OCI-LY7 (cell line): ENCODE data around the gene KCNQ4. TPM values are rescaled to one million over a fixed set of nuclear protein-coding genes. Genes with fewer than 3 reads are reported as not detected.
A peak's percentile ranks its signal among the peaks of the same experiment; 100 is the strongest.

Experiments used
- BruUV-seq: library from RNA; stranded (reverse); fragments of 400-500 nt; replicated peaks from 2 replicates; lab custom pipeline; 2021; lab: Mats Ljungman, UMichigan
- CTCF ChIA-PET: fragments of 300-600 bp; sonication (Branson Sonifier 250); formaldehyde crosslinking; loops from one replicate; lab custom pipeline; 2022; ENCODE audit warnings: antibody characterized with exemption; ENCODE audit not compliant: unreplicated experiment; lab: Charles Lee
- POLR2A ChIA-PET: fragments of 300-600 bp; sonication (Branson Sonifier 250); formaldehyde crosslinking; loops from one replicate; lab custom pipeline; 2022; ENCODE audit warnings: antibody characterized with exemption; lab: Charles Lee
- DNase-seq: peaks from one replicate; pipeline ENCODE4 v3.0.0-alpha.2; 2015; ENCODE audit warnings: low spot score
- H2AFZ ChIP-seq: fragments of 200-600 bp; sonication (generic), shearing (Covaris generic); 2 replicates; pipeline ENCODE4 v1.6.1; 2014; ENCODE audit warnings: mild to moderate bottlenecking, antibody characterized with exemption, low read length, moderate library complexity
- H3K27ac ChIP-seq: fragments of 200-600 bp; sonication (generic); 2 replicates; pipeline ENCODE4 v1.5.1; 2014; ENCODE audit warnings: mixed run types, low read depth, mild to moderate bottlenecking, moderate library complexity, low read length, inconsistent platforms; ENCODE audit not compliant: poor library complexity, severe bottlenecking
- H3K36me3 ChIP-seq: fragments of 200-600 bp; sonication (generic); 2 replicates; pipeline ENCODE4 v1.6.1; 2014; ENCODE audit warnings: mild to moderate bottlenecking, antibody characterized with exemption, low read length, moderate library complexity, mixed read lengths; ENCODE audit not compliant: insufficient read depth
- H3K4me1 ChIP-seq: fragments of 200-600 bp; sonication (generic); 2 replicates; pipeline ENCODE4 v1.5.1; 2014; ENCODE audit warnings: mild to moderate bottlenecking, low read length; ENCODE audit not compliant: insufficient read depth, poor library complexity, severe bottlenecking
- H3K4me2 ChIP-seq: fragments of 200-600 bp; sonication (generic); 2 replicates; pipeline ENCODE4 v1.6.1; 2014; ENCODE audit warnings: mild to moderate bottlenecking, low read length
- H3K4me3 ChIP-seq: fragments of 200-600 bp; sonication (generic); 2 replicates; pipeline ENCODE4 v1.5.1; 2014; ENCODE audit warnings: mild to moderate bottlenecking, low read depth, low read length; ENCODE audit not compliant: poor library complexity, severe bottlenecking
- H3K79me2 ChIP-seq: fragments of 200-600 bp; sonication (generic); 2 replicates; pipeline ENCODE4 v1.6.1; 2016; ENCODE audit warnings: low read depth, mild to moderate bottlenecking, low read length, moderate library complexity, mixed read lengths; ENCODE audit not compliant: insufficient read depth
- H3K9me2 ChIP-seq: fragments of 200-600 bp; sonication (generic); 2 replicates; pipeline ENCODE4 v1.6.1; 2016; ENCODE audit warnings: mild to moderate bottlenecking, low read length, mixed read lengths; ENCODE audit not compliant: insufficient read depth
- H3K9me3 ChIP-seq: fragments of 200-600 bp; sonication (generic); 2 replicates; pipeline ENCODE4 v1.6.1; 2014; ENCODE audit warnings: mild to moderate bottlenecking, mixed run types, low read length, mixed read lengths
- H4K20me1 ChIP-seq: fragments of 200-600 bp; sonication (generic); 2 replicates; pipeline ENCODE4 v1.6.1; 2014; ENCODE audit warnings: mild to moderate bottlenecking, antibody characterized with exemption, low read length, moderate library complexity, mixed read lengths; ENCODE audit not compliant: insufficient read depth
- EZH2phosphoT487 ChIP-seq: fragments of 200-600 bp; sonication (generic); IDR thresholded peaks from 2 replicates; pipeline ENCODE4 v1.6.1; 2018; ENCODE audit warnings: low read depth, borderline replicate concordance, mild to moderate bottlenecking, mixed run types, antibody characterized with exemption, low read length, moderate library complexity, mixed read lengths
- intact Hi-C: fragments of 100-400 bp; cut with micrococcal nuclease; formaldehyde crosslinking; loops from one replicate; pipeline ENCODE4 v1.10.0; 2022; ENCODE audit not compliant: unreplicated experiment
- total RNA-seq, 2 experiments: library from RNA; depleted of rRNA in 1 of 2; stranded (reverse); fragments of >200 nt in 1 of 2; shearing (Covaris generic) in 1 of 2; gene quantifications; 2 replicates each; pipeline ENCODE4 v1.2.3, GENCODE V29; 2014 to 2022
- TF ChIP-seq, protein P1 (sequence below): fragments of 200-600 bp; sonication (generic); conservative IDR thresholded peaks from 2 replicates; pipeline ENCODE4 v1.5.1; 2014; ENCODE audit warnings: mild to moderate bottlenecking, antibody characterized with exemption, low read length, moderate library complexity, mixed read lengths

KCNQ4 gene
- total RNA-seq, 2 experiments from 2014 or later, result 0.16 to 0.49 TPM

DNA sequence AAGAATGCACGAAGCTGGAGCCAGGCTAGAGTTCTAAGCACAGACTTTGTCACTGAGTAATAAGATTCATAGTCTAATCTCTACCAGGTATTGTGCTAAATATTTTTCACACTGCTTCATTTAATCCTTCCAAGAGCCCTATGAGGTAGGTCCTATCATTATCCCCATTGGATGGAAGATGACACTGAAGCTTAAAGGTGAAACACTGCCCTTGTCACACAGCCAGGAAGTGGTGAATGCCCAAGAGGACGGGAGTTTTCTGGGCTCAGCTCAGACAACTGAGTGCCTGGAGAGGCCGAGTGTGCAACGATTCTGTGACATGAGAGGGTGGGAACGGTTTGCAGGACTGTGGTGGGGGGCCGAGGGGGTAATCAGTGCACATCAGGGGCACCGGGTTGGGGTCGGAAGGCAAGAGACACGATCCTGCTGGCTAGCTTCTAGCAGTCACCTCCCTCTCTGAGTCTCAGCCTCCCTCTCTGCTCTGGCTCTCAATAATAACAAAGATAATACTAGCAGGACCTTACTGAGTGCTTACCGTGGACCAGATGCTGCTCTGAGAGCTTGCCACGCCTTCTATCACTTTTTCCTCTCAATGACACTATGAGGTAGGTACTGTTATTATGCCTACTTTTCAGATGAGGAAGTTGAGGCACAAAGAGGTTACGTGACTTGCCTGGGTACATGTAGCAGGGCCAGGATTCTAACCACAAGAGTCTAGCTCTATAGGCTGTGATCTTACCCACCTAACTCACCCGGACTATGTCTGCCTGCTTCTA lies 12.4 kb downstream of the KCNQ4 start:
- Histone ChIP-seq H3K4me1 (peaks cover 26% of the 10 kb centered on the region), H3K9me2 (no peaks in the 10 kb centered on the region), H3K36me3 (no peaks in the 10 kb centered on the region), H3K79me2 (no peaks in the 10 kb centered on the region), H3K4me3 (peak overlapping the region; percentile 37), H3K27ac (peak overlapping the region; percentile 1), H3K4me2 (peak overlapping the region; percentile 72), H4K20me1 (no peaks in the 10 kb centered on the region), H3K9me3 (no peaks in the 10 kb centered on the region), H2AFZ (peak overlapping the region; percentile 71; the same call in 1 of the 2 replicates)
- intact Hi-C loops, result no loop called here
- no peak for TF ChIP-seq EZH2phosphoT487
- TF ChIP-seq, protein P1, sequence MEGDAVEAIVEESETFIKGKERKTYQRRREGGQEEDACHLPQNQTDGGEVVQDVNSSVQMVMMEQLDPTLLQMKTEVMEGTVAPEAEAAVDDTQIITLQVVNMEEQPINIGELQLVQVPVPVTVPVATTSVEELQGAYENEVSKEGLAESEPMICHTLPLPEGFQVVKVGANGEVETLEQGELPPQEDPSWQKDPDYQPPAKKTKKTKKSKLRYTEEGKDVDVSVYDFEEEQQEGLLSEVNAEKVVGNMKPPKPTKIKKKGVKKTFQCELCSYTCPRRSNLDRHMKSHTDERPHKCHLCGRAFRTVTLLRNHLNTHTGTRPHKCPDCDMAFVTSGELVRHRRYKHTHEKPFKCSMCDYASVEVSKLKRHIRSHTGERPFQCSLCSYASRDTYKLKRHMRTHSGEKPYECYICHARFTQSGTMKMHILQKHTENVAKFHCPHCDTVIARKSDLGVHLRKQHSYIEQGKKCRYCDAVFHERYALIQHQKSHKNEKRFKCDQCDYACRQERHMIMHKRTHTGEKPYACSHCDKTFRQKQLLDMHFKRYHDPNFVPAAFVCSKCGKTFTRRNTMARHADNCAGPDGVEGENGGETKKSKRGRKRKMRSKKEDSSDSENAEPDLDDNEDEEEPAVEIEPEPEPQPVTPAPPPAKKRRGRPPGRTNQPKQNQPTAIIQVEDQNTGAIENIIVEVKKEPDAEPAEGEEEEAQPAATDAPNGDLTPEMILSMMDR, result no peak
- no TSS peak for BruUV-seq
- POLR2A ChIA-PET, result interaction anchor here (0.6 to 0.9 kb wide), 7 partner anchors 8 to 1353 kb away, joined by 3 to 7 read pairs (median 4); no protein-coding TSS in a partner anchor
- CTCF ChIA-PET, result no interaction called here
- no peak for DNase-seq

DNA sequence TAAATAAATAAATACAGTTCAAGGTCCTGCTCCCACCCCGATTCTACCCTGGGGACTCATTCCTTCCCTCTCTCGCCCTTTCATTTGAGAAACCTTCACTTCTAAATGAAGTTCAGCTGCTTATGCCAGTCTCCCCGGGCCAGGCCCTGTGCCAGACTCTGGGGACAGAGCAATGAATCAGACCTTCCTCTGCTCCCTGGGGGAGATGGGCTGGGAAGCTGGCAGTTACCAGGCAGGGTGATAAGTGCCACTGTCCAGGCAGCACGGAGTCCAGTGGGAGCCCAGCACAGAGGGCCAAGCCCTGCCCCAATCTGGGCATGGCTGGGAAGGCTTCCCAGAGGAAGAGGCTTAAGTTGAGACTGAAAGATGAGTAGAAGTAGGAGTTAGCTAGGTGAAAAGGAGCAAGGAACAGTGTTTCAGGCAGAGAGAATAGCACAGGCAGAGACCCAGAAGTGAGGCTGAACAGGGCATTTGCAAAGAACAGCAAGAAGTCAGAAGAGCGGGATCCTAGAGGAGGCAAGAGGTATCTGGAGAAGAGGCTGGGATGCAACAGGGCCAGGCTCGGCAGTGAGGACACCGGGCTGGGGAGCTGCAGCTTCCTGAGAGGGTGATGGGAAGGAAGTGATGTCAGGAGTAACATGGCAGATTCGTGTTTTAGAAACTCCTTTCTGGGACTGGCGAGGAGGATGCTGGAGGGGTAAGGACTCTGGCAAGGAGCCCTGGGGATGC lies 13.5 kb downstream of the KCNQ4 start:
- Histone ChIP-seq H3K4me3 (no peak overlapping the region), H3K36me3 (no peaks in the 10 kb centered on the region), H3K79me2 (no peaks in the 10 kb centered on the region), H3K9me2 (no peaks in the 10 kb centered on the region), H4K20me1 (no peaks in the 10 kb centered on the region), H2AFZ (peak overlapping the region; percentile 60; the same call in 1 of the 2 replicates), H3K9me3 (no peaks in the 10 kb centered on the region), H3K27ac (no peak overlapping the region), H3K4me1 (peaks cover 32% of the 10 kb centered on the region), H3K4me2 (peak overlapping the region; percentile 19; the same call in 1 of the 2 replicates)
- TF ChIP-seq, protein P1, result no peak
- no peak for TF ChIP-seq EZH2phosphoT487
- DNase-seq, result no peak
- intact Hi-C loops, result no loop called here
- CTCF ChIA-PET, result no interaction called here
- POLR2A ChIA-PET, result interaction anchor here (0.6 to 1.1 kb wide), 5 partner anchors 31 to 265 kb away, joined by 3 read pairs; partner anchors contain the start of gene NFYC
- BruUV-seq, result no TSS peak
